ENCODE results near the gene CARHSP1.

- TF ChIP-seq EZH2 (IDR thresholded peaks at IDR 0.05; ENCODE audit: insufficient read depth, poor library complexity, severe bottlenecking) (no peak), EZH2phosphoT487 (IDR thresholded peaks at IDR 0.05; ENCODE audit: insufficient read depth, low read depth) (no peak)
These were observed 40.1 kb upstream of the CARHSP1 start for GRCh38 chr16:8908810-8909468.
